ENCODE data around the gene ESPNL. TPM values are rescaled to one million over a fixed set of nuclear protein-coding genes. Genes with fewer than 3 reads are reported as not detected.
A peak's percentile ranks its signal among the peaks of the same experiment; 100 is the strongest.

ESPNL gene
- total RNA-seq, 2 experiments from 2014 or later = 0.05 TPM; not detected in 1

DNA sequence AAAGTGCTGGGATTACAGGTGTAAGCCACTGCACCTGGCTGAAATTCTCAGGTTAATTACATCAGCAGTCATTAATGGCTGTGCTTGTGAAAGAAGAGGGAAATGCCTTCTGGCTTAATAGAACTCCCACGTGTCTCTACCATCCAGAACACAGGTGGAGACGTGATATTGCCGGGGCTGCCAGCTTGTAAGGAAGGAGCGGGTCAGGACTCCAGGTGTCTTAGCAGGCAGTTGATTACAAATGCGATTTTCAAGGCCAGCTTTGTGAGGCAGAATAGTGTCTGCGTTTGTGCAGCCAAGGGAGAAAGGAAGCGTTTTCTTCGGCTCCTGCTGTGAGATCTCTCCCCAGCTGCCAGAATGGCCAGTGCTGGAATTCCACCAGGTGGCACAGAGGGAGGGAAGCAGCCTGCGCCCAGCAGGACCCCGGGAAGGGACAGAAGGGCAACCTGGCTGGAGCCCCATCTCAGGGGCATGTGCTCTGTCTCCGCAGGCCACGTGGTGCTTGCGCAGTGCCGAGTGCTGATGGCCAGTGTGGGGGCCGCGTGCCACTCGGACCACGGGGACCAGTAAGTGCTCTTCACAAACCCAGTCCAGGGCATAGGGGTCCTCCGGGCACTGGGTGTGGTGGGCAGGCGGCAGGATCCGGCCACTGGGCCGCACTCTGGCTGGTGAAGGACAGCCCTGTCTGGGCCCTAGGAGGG lies 3.7 kb upstream of the ESPNL start:
- H3K36me3 Mint-ChIP-seq (ENCODE audit: low read depth) = peaks cover 1% of the 10 kb centered on the region
- H3K4me3 Mint-ChIP-seq = no peak overlapping the region
- no peaks in the 10 kb centered on the region for H3K9me3 Mint-ChIP-seq
- H3K27ac Mint-ChIP-seq = no peak overlapping the region
- ChIA-PET CTCF (no interaction called here), POLR2A (no interaction called here)
- H3K4me1 Mint-ChIP-seq = no peaks in the 10 kb centered on the region
- H3K27me3 Mint-ChIP-seq = no peaks in the 10 kb centered on the region
- DNase-seq = no peak

DNA sequence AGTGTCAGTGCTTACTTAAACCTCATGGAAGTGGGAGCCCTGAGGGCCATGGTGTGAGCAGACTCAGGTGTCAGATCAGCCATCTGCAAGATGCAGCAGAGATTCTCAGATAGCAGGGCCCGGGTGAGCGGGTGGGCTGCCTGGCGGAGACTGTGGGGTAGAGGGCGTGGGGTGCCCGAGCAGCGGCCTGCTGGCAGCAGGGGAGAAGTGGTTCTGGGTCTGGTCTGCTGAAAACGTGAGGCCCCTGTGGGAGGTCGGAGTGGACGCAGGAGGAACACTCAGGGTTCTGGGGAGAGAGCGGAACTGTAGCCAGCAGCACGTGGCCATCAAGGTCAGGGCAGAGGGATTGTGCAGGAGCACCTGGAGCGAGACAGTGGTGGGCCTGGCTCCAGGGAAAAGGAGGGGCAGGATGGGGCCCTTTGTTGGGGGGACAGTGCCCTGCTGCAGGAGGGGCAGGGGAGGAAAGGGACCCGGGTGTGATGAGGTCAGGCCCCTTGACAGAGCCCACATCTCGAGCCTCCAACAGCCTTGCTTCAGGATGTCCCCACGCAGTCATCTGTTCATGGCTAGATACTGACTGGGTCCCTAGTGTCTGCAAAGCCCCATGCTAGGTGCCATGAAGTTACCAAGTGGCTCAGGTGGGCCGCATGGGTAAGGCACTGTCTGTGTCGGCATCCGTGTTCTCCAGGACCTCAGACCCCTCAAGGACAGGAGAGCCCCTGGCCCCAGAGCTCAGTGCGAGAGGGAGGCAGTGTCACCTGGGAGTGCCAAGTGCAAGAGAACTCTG lies 2.7 kb upstream of the ESPNL start:
- Mint-ChIP-seq H3K4me1 (no peaks in the 10 kb centered on the region), H3K4me3 (no peak overlapping the region), H3K27me3 (no peaks in the 10 kb centered on the region), H3K27ac (no peak overlapping the region), H3K36me3 (ENCODE audit: low read depth) (peaks cover 1% of the 10 kb centered on the region), H3K9me3 (no peaks in the 10 kb centered on the region)
- DNase-seq = no peak
- ChIA-PET POLR2A (no interaction called here), CTCF (no interaction called here)

GRCh38 chr2:238097988-238098871 lies 1.9 kb upstream of the ESPNL start:
- Mint-ChIP-seq H3K27ac (no peak overlapping the region), H3K9me3 (no peaks in the 10 kb centered on the region), H3K36me3 (ENCODE audit: low read depth) (no peaks in the 10 kb centered on the region), H3K4me1 (no peaks in the 10 kb centered on the region), H3K27me3 (no peaks in the 10 kb centered on the region), H3K4me3 (no peak overlapping the region)
- no peak for DNase-seq
- ChIA-PET POLR2A (no interaction called here), CTCF (interaction anchor here (1.2 kb wide), 1 partner anchor 39 kb away, joined by 4 read pairs; no protein-coding TSS in a partner anchor)

- POLR2A ChIA-PET = no interaction called here
- CTCF ChIA-PET = interaction anchor here (1.2 kb wide), 1 partner anchor 38 kb away, joined by 4 read pairs; no protein-coding TSS in a partner anchor
- Mint-ChIP-seq H3K36me3 (ENCODE audit: low read depth) (no peaks in the 10 kb centered on the region), H3K27me3 (no peaks in the 10 kb centered on the region), H3K9me3 (no peaks in the 10 kb centered on the region), H3K4me1 (no peaks in the 10 kb centered on the region), H3K27ac (no peak overlapping the region), H3K4me3 (no peak overlapping the region)
- DNase-seq = no peak
Measured at GRCh38 chr2:238098901-238099713, 1.0 kb upstream of the ESPNL start.

- Mint-ChIP-seq H3K4me1 (no peaks in the 10 kb centered on the region), H3K9me3 (no peaks in the 10 kb centered on the region), H3K4me3 (no peak overlapping the region), H3K27ac (no peak overlapping the region), H3K27me3 (no peaks in the 10 kb centered on the region), H3K36me3 (ENCODE audit: low read depth) (no peaks in the 10 kb centered on the region)
- CTCF ChIA-PET = interaction anchor here (1.2 kb wide), 1 partner anchor 37 kb away, joined by 4 read pairs; no protein-coding TSS in a partner anchor
- DNase-seq = no peak
- POLR2A ChIA-PET = no interaction called here
Measured at GRCh38 chr2:238099714-238100048, 459 bp upstream of the ESPNL start.

- DNase-seq = no peak
- H3K4me3 Mint-ChIP-seq = no peak overlapping the region
- H3K9me3 Mint-ChIP-seq = no peaks in the 10 kb centered on the region
- ChIA-PET CTCF (no interaction called here), POLR2A (no interaction called here)
- H3K27me3 Mint-ChIP-seq = no peaks in the 10 kb centered on the region
- no peaks in the 10 kb centered on the region for H3K36me3 Mint-ChIP-seq (ENCODE audit: low read depth)
- H3K27ac Mint-ChIP-seq = no peak overlapping the region
- H3K4me1 Mint-ChIP-seq = no peaks in the 10 kb centered on the region
Measured at GRCh38 chr2:238100821-238101771, 956 bp downstream of the ESPNL start.

GRCh38 chr2:238101891-238102841 lies 2.0 kb downstream of the ESPNL start:
- ChIA-PET CTCF (no interaction called here), POLR2A (no interaction called here)
- DNase-seq = no peak
- Mint-ChIP-seq H3K36me3 (ENCODE audit: low read depth) (no peaks in the 10 kb centered on the region), H3K4me1 (no peaks in the 10 kb centered on the region), H3K27me3 (no peaks in the 10 kb centered on the region), H3K9me3 (no peaks in the 10 kb centered on the region), H3K27ac (no peak overlapping the region), H3K4me3 (no peak overlapping the region)

DNA sequence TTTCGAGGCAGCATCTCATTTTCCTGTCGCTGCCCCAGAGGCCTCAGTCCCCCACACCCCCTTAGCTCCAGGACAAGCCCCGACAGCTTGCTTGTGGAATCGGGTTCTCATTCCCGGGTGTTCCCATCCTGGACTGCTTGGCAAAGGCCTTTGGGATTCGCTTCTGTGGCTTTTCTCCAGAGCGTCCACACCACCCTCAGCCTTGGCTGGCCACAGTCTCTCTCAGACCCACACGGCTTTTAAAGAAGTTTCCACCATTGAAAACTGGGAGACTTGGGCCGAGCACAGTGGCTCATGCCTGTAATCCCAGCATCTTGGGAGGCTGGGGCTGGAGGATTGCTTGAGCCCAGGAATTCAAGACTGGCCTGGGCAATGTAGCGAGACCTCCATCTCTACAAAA lies 2.7 kb downstream of the ESPNL start:
- DNase-seq = no peak
- Mint-ChIP-seq H3K9me3 (no peaks in the 10 kb centered on the region), H3K36me3 (ENCODE audit: low read depth) (no peaks in the 10 kb centered on the region), H3K27ac (no peak overlapping the region), H3K27me3 (no peaks in the 10 kb centered on the region), H3K4me3 (no peak overlapping the region), H3K4me1 (no peaks in the 10 kb centered on the region)
- ChIA-PET POLR2A (no interaction called here), CTCF (no interaction called here)

GRCh38 chr2:238103465-238104225 lies 3.5 kb downstream of the ESPNL start:
- CTCF ChIA-PET = no interaction called here
- no peaks in the 10 kb centered on the region for H3K36me3 Mint-ChIP-seq (ENCODE audit: low read depth)
- no peaks in the 10 kb centered on the region for H3K27me3 Mint-ChIP-seq
- no peak overlapping the region for H3K4me3 Mint-ChIP-seq
- H3K27ac Mint-ChIP-seq = peak overlapping the region; percentile 62
- H3K9me3 Mint-ChIP-seq = no peaks in the 10 kb centered on the region
- peaks cover 4% of the 10 kb centered on the region for H3K4me1 Mint-ChIP-seq
- POLR2A ChIA-PET = no interaction called here
- DNase-seq = no peak

- no peak for DNase-seq
- Mint-ChIP-seq H3K9me3 (no peaks in the 10 kb centered on the region), H3K27me3 (no peaks in the 10 kb centered on the region), H3K27ac (no peak overlapping the region), H3K36me3 (ENCODE audit: low read depth) (no peaks in the 10 kb centered on the region), H3K4me3 (no peak overlapping the region), H3K4me1 (peaks cover 10% of the 10 kb centered on the region)
- CTCF ChIA-PET = no interaction called here
- POLR2A ChIA-PET = no interaction called here
Measured at GRCh38 chr2:238104226-238104690, 4.1 kb downstream of the ESPNL start.
